SK-N-SH (cell line): ENCODE data around the gene GRIN2C. TPM values are rescaled to one million over a fixed set of nuclear protein-coding genes. Genes with fewer than 3 reads are reported as not detected.
A peak's percentile ranks its signal among the peaks of the same experiment; 100 is the strongest.

Source experiments
- CTCF ChIA-PET: fragments of 300-600, 350-600 bp; formaldehyde crosslinking; extraction: SDS; loops from one replicate; lab custom pipeline; 2021; lab: Yijun Ruan, JAX
- POLR2A ChIA-PET: fragments of 350-600 bp; sonication (Branson Sonifier 250); formaldehyde crosslinking; extraction: SDS; loops from one replicate; lab custom pipeline; 2020; ENCODE audit warnings: antibody characterized with exemption, inconsistent platforms; lab: Yijun Ruan, JAX
- DNase-seq: peaks from one replicate; pipeline ENCODE4 v3.0.0; 2012
- H2AFZ ChIP-seq: fragments of 200-600 bp; sonication (generic); 2 replicates; pipeline ENCODE4 v1.8.1; 2016; ENCODE audit warnings: antibody characterized with exemption, mild to moderate bottlenecking, low read depth
- H3F3A ChIP-seq: fragments of 200-600 bp; sonication (generic); replicated peaks from 2 replicates; pipeline ENCODE3; 2016; ENCODE audit warnings: antibody characterized with exemption, mild to moderate bottlenecking; ENCODE audit not compliant: insufficient read depth
- H3K27ac ChIP-seq, 2 experiments: fragments of 200-500 bp in 1 of 2; fragments of 200-600 bp in 1 of 2; sonication (Bioruptor generic) in 1 of 2; sonication (generic), shearing (Covaris generic) in 1 of 2; 2 replicates each; pipeline versions ENCODE4 v1.5.1 to v1.6.1; 2014 to 2016; ENCODE audit warnings: low read depth in 2 of 2, inconsistent platforms in 1 of 2, low read length in 1 of 2, mild to moderate bottlenecking in 1 of 2, mixed read lengths in 1 of 2
- H3K27me3 ChIP-seq: fragments of 200-600 bp; sonication (generic), shearing (Covaris generic); 2 replicates; pipeline ENCODE4 v1.6.1; 2016; ENCODE audit warnings: mixed run types; ENCODE audit not compliant: insufficient read depth
- H3K36me3 ChIP-seq, 2 experiments: fragments of 200-500 bp in 1 of 2; fragments of 200-600 bp in 1 of 2; sonication (Bioruptor generic) in 1 of 2; sonication (generic) in 1 of 2; replicated peaks in 1 of 2; 2 replicates each; pipeline versions ENCODE3 to v1.5.1; 2014 to 2016; ENCODE audit warnings: low read length in 1 of 2, mild to moderate bottlenecking in 1 of 2; ENCODE audit not compliant: insufficient read depth in 2 of 2, control insufficient read depth in 1 of 2
- H3K4me1 ChIP-seq, 2 experiments: fragments of 200-500 bp in 1 of 2; fragments of 200-600 bp in 1 of 2; sonication (Bioruptor generic) in 1 of 2; sonication (generic), shearing (Covaris generic) in 1 of 2; 2 replicates each; pipeline versions ENCODE4 v1.5.1 to v1.6.1; 2014 to 2016; ENCODE audit warnings: low read depth in 1 of 2, low read length in 1 of 2, mixed run types in 1 of 2; ENCODE audit not compliant: insufficient read depth in 2 of 2, control insufficient read depth in 1 of 2
- H3K4me2 ChIP-seq: fragments of 200-600 bp; sonication (generic), shearing (Covaris generic); 2 replicates; pipeline ENCODE4 v1.6.1; 2017; ENCODE audit warnings: mixed run types
- H3K4me3 ChIP-seq, 2 experiments: fragments of 200-500 bp in 1 of 2; fragments of 200-600 bp in 1 of 2; sonication (Bioruptor generic) in 1 of 2; sonication (generic), shearing (Covaris generic) in 1 of 2; 2 replicates each; pipeline versions ENCODE4 v1.5.1 to v1.8.1; 2014 to 2016; ENCODE audit warnings: low read depth in 2 of 2, inconsistent platforms in 1 of 2, low read length in 1 of 2, mild to moderate bottlenecking in 1 of 2, mixed read lengths in 1 of 2, moderate library complexity in 1 of 2
- H3K79me2 ChIP-seq: fragments of 200-600 bp; sonication (generic); 2 replicates; pipeline ENCODE4 v1.8.1; 2017; ENCODE audit warnings: mild to moderate bottlenecking; ENCODE audit not compliant: insufficient read depth
- H3K9ac ChIP-seq: fragments of 200-600 bp; sonication (generic); 2 replicates; pipeline ENCODE4 v1.6.1; 2017; ENCODE audit warnings: mixed run types
- H3K9me2 ChIP-seq: fragments of 200-600 bp; sonication (generic); 2 replicates; pipeline ENCODE4 v1.6.1; 2017; ENCODE audit warnings: mixed run types
- H3K9me3 ChIP-seq: fragments of 200-600 bp; sonication (generic); 2 replicates; pipeline ENCODE4 v1.6.1; 2017; ENCODE audit warnings: mixed run types, mild to moderate bottlenecking, moderate library complexity
- H4K20me1 ChIP-seq: fragments of 200-600 bp; sonication (generic); 2 replicates; pipeline ENCODE4 v1.6.1; 2017; ENCODE audit warnings: mild to moderate bottlenecking, mixed run types; ENCODE audit not compliant: insufficient read depth
- EZH2phosphoT487 ChIP-seq: fragments of 200-600 bp; sonication (generic); IDR thresholded peaks from 2 replicates; pipeline ENCODE4 v1.6.1; 2017; ENCODE audit warnings: low read depth, mixed run types, mild to moderate bottlenecking, antibody characterized with exemption, moderate library complexity, borderline replicate concordance
- FOSL2 ChIP-seq: IDR thresholded peaks from 2 replicates; pipeline ENCODE4 v1.4.0; 2012; ENCODE audit warnings: low read depth, mild to moderate bottlenecking, moderate library complexity, borderline replicate concordance
- FOXJ3 ChIP-seq: sonication (generic); formaldehyde crosslinking; IDR thresholded peaks from 2 replicates; pipeline ENCODE4 v1.5.1; 2020; ENCODE audit warnings: mild to moderate bottlenecking, missing genetic modification reagents
- GABPA ChIP-seq: IDR thresholded peaks from 2 replicates; pipeline ENCODE4 v1.4.0; 2012; ENCODE audit warnings: low read depth, mild to moderate bottlenecking
- GATA2 ChIP-seq: sonication (generic); formaldehyde crosslinking; IDR thresholded peaks from 2 replicates; pipeline ENCODE4 v1.5.0; 2020; ENCODE audit warnings: mild to moderate bottlenecking, missing genetic modification reagents
- MXI1 ChIP-seq: IDR thresholded peaks from 2 replicates; pipeline ENCODE4 v1.6.1; 2012; ENCODE audit warnings: mild to moderate bottlenecking, low read depth, low read length, improper control_type of control experiment
- NFIC ChIP-seq: IDR thresholded peaks from 2 replicates; pipeline ENCODE4 v1.4.0; 2012; ENCODE audit warnings: borderline replicate concordance
- RFX5 ChIP-seq: IDR thresholded peaks from 2 replicates; pipeline ENCODE4 v1.6.1; 2012; ENCODE audit warnings: mild to moderate bottlenecking, improper control_type of control experiment, low read length
- RXRA ChIP-seq: IDR thresholded peaks from 2 replicates; pipeline ENCODE4 v1.4.0; 2012; ENCODE audit warnings: low read depth, mild to moderate bottlenecking, borderline replicate concordance
- SMC3 ChIP-seq: IDR thresholded peaks from 2 replicates; pipeline ENCODE4 v1.6.1; 2012; ENCODE audit warnings: low read depth, low read length, improper control_type of control experiment
- TEAD4 ChIP-seq: IDR thresholded peaks from 2 replicates; pipeline ENCODE4 v1.4.0; 2012; ENCODE audit warnings: mild to moderate bottlenecking, borderline replicate concordance; ENCODE audit not compliant: insufficient read depth
- USF1 ChIP-seq: IDR thresholded peaks from 2 replicates; pipeline ENCODE4 v1.4.0; 2012; ENCODE audit warnings: low read depth, borderline replicate concordance
- YY1 ChIP-seq: IDR thresholded peaks from 2 replicates; pipeline ENCODE4 v1.4.0; 2012; ENCODE audit warnings: low read depth, mild to moderate bottlenecking
- WGBS: methylation state at CpG from one replicate; pipeline ENCODE4 v1.1.6; 2017; ENCODE audit warnings: low lambda C conversion rate; 5-methylcytosine and 5-hydroxymethylcytosine counted together
- polyA plus RNA-seq, 3 experiments: library from polyadenylated mRNA; depleted of rRNA; stranded (reverse); fragments of >200 nt; gene quantifications; 2 replicates each; pipeline ENCODE4 v1.2.3, GENCODE V29; 2012
- TF ChIP-seq, protein P1 (sequence below): fragments of 200-600 bp; sonication (generic); IDR thresholded peaks from 2 replicates; pipeline ENCODE4 v1.6.1; 2017; ENCODE audit warnings: antibody characterized with exemption, mild to moderate bottlenecking, moderate library complexity

Gene GRIN2C
- polyA plus RNA-seq, 1 of the 3 experiments (the other 2 are of a cell fraction): 0.39 TPM

DNA sequence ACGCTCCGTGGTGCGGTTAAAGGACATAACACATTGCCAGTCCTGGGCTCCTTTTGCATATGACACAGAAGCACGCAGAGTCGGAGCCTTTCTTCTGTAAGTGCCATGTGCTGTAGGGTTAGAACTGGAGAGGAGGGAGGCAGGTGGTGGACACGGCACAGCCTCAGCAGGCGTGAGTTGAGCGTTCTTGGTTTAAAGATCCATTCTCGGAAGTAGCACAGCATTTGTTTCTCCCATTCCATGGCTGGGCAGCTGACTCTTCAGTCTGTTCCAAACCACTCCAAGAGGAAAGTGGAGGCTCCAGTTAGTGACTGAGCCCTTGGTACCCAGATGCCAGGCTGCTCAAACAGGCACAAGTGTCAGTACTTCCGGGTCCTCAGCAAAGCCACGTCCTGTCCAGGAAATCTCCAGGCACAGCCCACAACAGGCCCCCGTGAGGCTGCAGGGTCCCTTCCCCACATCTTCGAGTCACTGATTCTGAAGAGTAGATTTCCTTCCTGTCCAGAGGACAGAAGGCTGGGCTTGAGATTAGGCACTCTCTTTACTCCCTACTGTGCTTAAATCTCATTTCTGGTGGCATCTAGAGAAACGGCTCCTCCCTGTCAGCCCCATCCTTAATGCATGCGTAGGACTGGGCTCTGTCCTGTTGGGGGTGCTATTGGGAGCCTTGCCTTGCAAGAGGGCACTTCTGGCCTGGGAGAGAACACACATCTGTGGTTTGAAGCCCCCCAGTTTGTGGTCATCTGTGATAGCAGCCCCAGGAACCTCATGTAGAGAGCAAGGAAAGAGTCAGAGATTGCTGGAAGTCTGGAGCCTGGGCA lies 43.9 kb downstream of the GRIN2C start:
- ChIA-PET CTCF (interaction anchor here (1.2 to 98.1 kb wide), 9 partner anchors 12 to 70 kb away, joined by 3 to 3869 read pairs (median 4); partner anchors contain the start of genes FDXR and GRIN2C), POLR2A (no interaction called here)
- Histone ChIP-seq H4K20me1 (no peaks in the 10 kb centered on the region), H3K27me3 (no peaks in the 10 kb centered on the region), H2AFZ (no peak overlapping the region), H3F3A (no peaks in the 10 kb centered on the region), H3K79me2 (no peaks in the 10 kb centered on the region)
- 92% methylated on average over 15 of the region's 15 CpGs for WGBS
- no peak for DNase-seq
- TF ChIP-seq MXI1: no peak
- TF ChIP-seq, protein P1, sequence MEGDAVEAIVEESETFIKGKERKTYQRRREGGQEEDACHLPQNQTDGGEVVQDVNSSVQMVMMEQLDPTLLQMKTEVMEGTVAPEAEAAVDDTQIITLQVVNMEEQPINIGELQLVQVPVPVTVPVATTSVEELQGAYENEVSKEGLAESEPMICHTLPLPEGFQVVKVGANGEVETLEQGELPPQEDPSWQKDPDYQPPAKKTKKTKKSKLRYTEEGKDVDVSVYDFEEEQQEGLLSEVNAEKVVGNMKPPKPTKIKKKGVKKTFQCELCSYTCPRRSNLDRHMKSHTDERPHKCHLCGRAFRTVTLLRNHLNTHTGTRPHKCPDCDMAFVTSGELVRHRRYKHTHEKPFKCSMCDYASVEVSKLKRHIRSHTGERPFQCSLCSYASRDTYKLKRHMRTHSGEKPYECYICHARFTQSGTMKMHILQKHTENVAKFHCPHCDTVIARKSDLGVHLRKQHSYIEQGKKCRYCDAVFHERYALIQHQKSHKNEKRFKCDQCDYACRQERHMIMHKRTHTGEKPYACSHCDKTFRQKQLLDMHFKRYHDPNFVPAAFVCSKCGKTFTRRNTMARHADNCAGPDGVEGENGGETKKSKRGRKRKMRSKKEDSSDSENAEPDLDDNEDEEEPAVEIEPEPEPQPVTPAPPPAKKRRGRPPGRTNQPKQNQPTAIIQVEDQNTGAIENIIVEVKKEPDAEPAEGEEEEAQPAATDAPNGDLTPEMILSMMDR: peak; percentile 47
- TF ChIP-seq, all 33 proteins: peak for 1
- Histone ChIP-seq H3K36me3 (peaks cover 0 to 25% of the 10 kb centered on the region in 2 experiments), H3K9me3 (no peaks in the 10 kb centered on the region), H3K4me2 (no peak overlapping the region), H3K4me3 (no peak overlapping the region), H3K4me1 (no peaks in the 10 kb centered on the region; a peak in 1 of 4 replicates), H3K9ac (no peak overlapping the region), H3K9me2 (no peaks in the 10 kb centered on the region), H3K27ac (no peak overlapping the region)

DNA sequence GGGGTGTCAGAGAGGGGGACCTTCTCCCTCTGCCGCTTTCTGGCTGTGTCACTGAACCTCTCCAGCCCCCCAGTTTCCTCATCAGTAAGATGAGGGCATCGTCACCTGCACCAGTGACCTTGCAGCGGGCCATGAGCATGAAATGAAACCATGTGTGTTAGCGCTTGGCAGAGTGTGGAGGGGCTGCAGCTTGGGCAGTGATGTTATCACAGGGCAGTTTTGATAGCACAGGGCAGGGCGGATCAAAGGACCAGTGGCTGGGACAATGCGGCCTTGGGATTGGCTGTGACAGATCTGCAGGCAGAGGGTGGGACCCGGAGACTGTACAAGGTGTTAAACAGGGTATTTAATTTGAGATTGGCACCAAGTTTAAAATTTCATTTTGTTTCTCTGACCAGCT lies 44.6 kb downstream of the GRIN2C start:
- DNase-seq: peak; percentile 59
- Histone ChIP-seq H3K9ac (no peak overlapping the region), H3K9me2 (no peaks in the 10 kb centered on the region), H3K36me3 (peaks cover 0 to 21% of the 10 kb centered on the region in 2 experiments), H2AFZ (no peak overlapping the region), H4K20me1 (no peaks in the 10 kb centered on the region), H3K79me2 (no peaks in the 10 kb centered on the region), H3K9me3 (no peaks in the 10 kb centered on the region), H3K27ac (no peak overlapping the region), H3K27me3 (no peaks in the 10 kb centered on the region), H3K4me1 (no peaks in the 10 kb centered on the region; a peak in 1 of 4 replicates), H3F3A (no peaks in the 10 kb centered on the region), H3K4me2 (no peak overlapping the region), H3K4me3 (no peak overlapping the region)
- WGBS: 95% methylated on average over 7 of the region's 7 CpGs
- ChIA-PET POLR2A (no interaction called here), CTCF (interaction anchor here (1.0 to 98.1 kb wide), 10 partner anchors 10 to 70 kb away, joined by 3 to 3869 read pairs (median 4); partner anchors contain the start of genes FDXR and GRIN2C)
- TF ChIP-seq FOSL2: no peak
- peak; percentile 47 for TF ChIP-seq GATA2

DNA sequence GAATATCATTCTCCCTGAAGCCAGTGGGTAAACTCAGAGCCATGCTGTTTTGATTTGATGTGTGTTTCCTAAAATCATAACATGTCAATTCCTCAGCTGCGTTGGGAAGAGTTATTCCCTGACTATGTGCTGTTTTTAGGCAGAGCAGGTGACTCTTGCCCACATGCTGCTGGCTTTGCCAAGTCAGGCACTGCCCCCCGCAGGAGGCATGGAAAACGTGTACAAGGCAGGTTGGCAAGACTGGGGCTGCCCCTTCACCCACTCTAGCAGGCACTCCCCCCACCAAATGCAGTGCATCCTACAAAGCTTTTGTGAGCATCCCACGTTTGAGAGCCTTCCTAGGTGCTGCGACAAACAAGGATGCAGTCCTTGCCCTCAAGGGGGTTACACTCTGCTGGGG lies 45.2 kb downstream of the GRIN2C start:
- Histone ChIP-seq H3K9ac (no peak overlapping the region), H3K9me2 (no peaks in the 10 kb centered on the region), H2AFZ (no peak overlapping the region), H3F3A (no peaks in the 10 kb centered on the region), H3K9me3 (no peaks in the 10 kb centered on the region), H3K4me2 (no peak overlapping the region), H3K27me3 (no peaks in the 10 kb centered on the region), H3K27ac (no peak overlapping the region), H3K36me3 (peaks cover 0 to 14% of the 10 kb centered on the region in 2 experiments), H3K4me1 (no peaks in the 10 kb centered on the region; a peak in 1 of 4 replicates), H3K79me2 (no peaks in the 10 kb centered on the region), H3K4me3 (no peak overlapping the region), H4K20me1 (no peaks in the 10 kb centered on the region)
- peak; percentile 72 for DNase-seq
- WGBS: 90% methylated on average over 4 of the region's 5 CpGs
- ChIA-PET POLR2A (no interaction called here), CTCF (interaction anchor here (0.9 to 98.1 kb wide), 13 partner anchors 8 to 57 kb away, joined by 3 to 3869 read pairs (median 4); partner anchors contain the start of genes FDXR and GRIN2C)
- no peak for TF ChIP-seq YY1
- TF ChIP-seq GABPA: no peak
- TF ChIP-seq, protein P1: peak; percentile 31
- TF ChIP-seq FOXJ3 (CRISPR knock-in tag): no peak
- no peak for TF ChIP-seq NFIC
- TF ChIP-seq EZH2phosphoT487: no peak
- no peak for TF ChIP-seq RFX5
- TF ChIP-seq USF1: no peak
- no peak for TF ChIP-seq RXRA
- no peak for TF ChIP-seq TEAD4
- TF ChIP-seq SMC3: peak; percentile 74
